DLD1 (cell line): ENCODE measurements around the gene P4HTM.
"Not testable (repeated sequence)": the region's sequence is repeated elsewhere in the genome, so short reads cannot be mapped to it uniquely, and the experiment has no call there.

Experiments used
- in situ Hi-C: cut with HindIII; loops from 2 replicates; pipeline ENCODE4 v1.10.0; 2017; ENCODE audit warnings: low sequenced_read_pairs

Gene P4HTM

GRCh38 chr3:49007068-49007770, 17.2 kb downstream of the P4HTM start, which contains the start of gene WDR6:
TSS of gene WDR6 (plus strand) at chr3:49007391. CDS start at chr3:49007432, 41 bp downstream.
- in situ Hi-C loops, result no loop called here

GRCh38 chr3:49007771-49008528, 17.9 kb downstream of the P4HTM start:
- in situ Hi-C loops, result no loop called here

GRCh38 chr3:49008627-49009026, 18.6 kb downstream of the P4HTM start:
- in situ Hi-C loops, result not testable (repeated sequence)

- in situ Hi-C loops, result no loop called here
Observed at GRCh38 chr3:49009396-49009795, 19.4 kb downstream of the P4HTM start.

GRCh38 chr3:49012441-49013017, 22.5 kb downstream of the P4HTM start:
- in situ Hi-C loops, result no loop called here

- in situ Hi-C loops, result no loop called here
Observed at GRCh38 chr3:49013113-49013737, 23.2 kb downstream of the P4HTM start.

GRCh38 chr3:49013738-49014660, 24.0 kb downstream of the P4HTM start:
- in situ Hi-C loops, result no loop called here

- in situ Hi-C loops, result no loop called here
Observed at GRCh38 chr3:49015072-49015471, 25.0 kb downstream of the P4HTM start.

- in situ Hi-C loops, result no loop called here
Observed at GRCh38 chr3:49015765-49016164, 25.7 kb downstream of the P4HTM start.

- in situ Hi-C loops, result no loop called here
Observed at GRCh38 chr3:49016414-49017228, 26.6 kb downstream of the P4HTM start.

GRCh38 chr3:49017229-49017970, 27.4 kb downstream of the P4HTM start:
- in situ Hi-C loops, result no loop called here

- in situ Hi-C loops, result no loop called here
Observed at GRCh38 chr3:49017971-49018706, 28.1 kb downstream of the P4HTM start, which contains the start of gene DALRD3. TSS of gene DALRD3 (minus strand) at chr3:49018580. CDS start at chr3:49018564, 16 bp downstream.

- in situ Hi-C loops, result no loop called here
Observed at GRCh38 chr3:49018707-49019006, 28.6 kb downstream of the P4HTM start.

GRCh38 chr3:49019941-49020329, 29.9 kb downstream of the P4HTM start:
- in situ Hi-C loops, result no loop called here

- in situ Hi-C loops, result no loop called here
Observed at GRCh38 chr3:49020330-49021212, 30.5 kb downstream of the P4HTM start.

- in situ Hi-C loops, result no loop called here
Observed at GRCh38 chr3:49021213-49021812, 31.3 kb downstream of the P4HTM start.
